ENCODE results near the gene SGIP1. TPM values are rescaled to one million over a fixed set of nuclear protein-coding genes. Genes with fewer than 3 reads are reported as not detected.

SGIP1 gene
- total and polyA plus RNA-seq, 7 donors: under 0.01 to 14.1 (median 7.3) TPM; not detected in 1

DNA sequence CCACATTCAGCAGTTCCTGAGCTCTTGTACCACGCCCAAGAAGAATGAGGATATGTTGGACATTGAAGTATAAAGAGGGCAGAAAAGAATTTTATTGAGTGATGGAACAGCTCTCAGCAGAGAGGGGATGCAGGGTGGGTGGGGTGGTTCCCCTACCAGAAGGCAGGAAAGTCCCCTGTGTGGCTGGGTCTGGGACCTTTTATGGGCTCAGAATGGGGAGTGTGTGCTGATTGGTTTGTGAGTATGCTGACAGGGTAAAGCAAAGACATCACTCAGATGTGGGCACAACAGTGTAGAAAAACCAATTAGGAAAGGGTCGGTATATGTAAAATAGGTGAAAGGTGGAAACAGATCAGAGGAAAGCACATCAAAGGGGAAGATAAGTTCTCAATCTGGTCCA is 62.2 kb downstream of the SGIP1 start:
- Histone ChIP-seq H3K9me3 (no peaks in the 10 kb centered on the region), H3K36me3 (no peaks in the 10 kb centered on the region), H3K4me1 (no peaks in the 10 kb centered on the region), H3K27ac (no peak overlapping the region), H3K27me3 (no peaks in the 10 kb centered on the region), H3K4me3 (no peak overlapping the region)
- TF ChIP-seq, protein P1, sequence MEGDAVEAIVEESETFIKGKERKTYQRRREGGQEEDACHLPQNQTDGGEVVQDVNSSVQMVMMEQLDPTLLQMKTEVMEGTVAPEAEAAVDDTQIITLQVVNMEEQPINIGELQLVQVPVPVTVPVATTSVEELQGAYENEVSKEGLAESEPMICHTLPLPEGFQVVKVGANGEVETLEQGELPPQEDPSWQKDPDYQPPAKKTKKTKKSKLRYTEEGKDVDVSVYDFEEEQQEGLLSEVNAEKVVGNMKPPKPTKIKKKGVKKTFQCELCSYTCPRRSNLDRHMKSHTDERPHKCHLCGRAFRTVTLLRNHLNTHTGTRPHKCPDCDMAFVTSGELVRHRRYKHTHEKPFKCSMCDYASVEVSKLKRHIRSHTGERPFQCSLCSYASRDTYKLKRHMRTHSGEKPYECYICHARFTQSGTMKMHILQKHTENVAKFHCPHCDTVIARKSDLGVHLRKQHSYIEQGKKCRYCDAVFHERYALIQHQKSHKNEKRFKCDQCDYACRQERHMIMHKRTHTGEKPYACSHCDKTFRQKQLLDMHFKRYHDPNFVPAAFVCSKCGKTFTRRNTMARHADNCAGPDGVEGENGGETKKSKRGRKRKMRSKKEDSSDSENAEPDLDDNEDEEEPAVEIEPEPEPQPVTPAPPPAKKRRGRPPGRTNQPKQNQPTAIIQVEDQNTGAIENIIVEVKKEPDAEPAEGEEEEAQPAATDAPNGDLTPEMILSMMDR (IDR thresholded peaks at IDR 0.05): no peak
- TF ChIP-seq POLR2A (IDR thresholded peaks at IDR 0.05): no peak
- no peak for TF ChIP-seq POLR2AphosphoS5 (IDR thresholded peaks at IDR 0.05)
- TF ChIP-seq EP300 (IDR thresholded peaks at IDR 0.05): no peak
- intact Hi-C loops (cut with DNase I): no loop called here
- WGBS, 2 donors: 88 to 91% methylated on average over 2 of the region's 2 CpGs
- no peak for DNase-seq

DNA sequence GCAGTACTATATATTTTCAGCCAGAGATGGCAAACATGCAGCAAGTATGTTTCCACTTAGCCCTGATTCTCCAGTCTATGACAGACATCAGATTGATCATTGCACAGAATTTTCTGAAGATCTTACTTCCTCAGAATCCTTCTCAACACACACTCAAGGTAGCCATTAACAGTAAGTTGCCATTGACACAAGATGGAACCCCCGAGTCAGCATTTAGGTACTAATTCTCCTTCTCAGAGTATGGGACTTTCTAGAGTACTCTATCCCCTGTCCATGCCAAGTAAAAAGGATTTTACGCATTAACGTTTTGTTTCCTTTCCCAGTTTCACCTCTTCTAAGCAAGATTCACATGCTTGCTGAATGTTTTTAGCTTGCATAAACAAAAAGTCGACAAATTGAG is 63.5 kb downstream of the SGIP1 start:
- intact Hi-C loops (cut with DNase I): no loop called here
- DNase-seq: no peak
- Histone ChIP-seq H3K27ac (no peak overlapping the region), H3K36me3 (no peaks in the 10 kb centered on the region), H3K27me3 (no peaks in the 10 kb centered on the region), H3K4me3 (no peak overlapping the region), H3K4me1 (no peaks in the 10 kb centered on the region), H3K9me3 (no peaks in the 10 kb centered on the region)
- TF ChIP-seq POLR2AphosphoS5 (IDR thresholded peaks at IDR 0.05): no peak
- TF ChIP-seq, protein P1 (IDR thresholded peaks at IDR 0.05): no peak
- TF ChIP-seq EP300 (IDR thresholded peaks at IDR 0.05): no peak
- no peak for TF ChIP-seq POLR2A (IDR thresholded peaks at IDR 0.05)
- WGBS, 2 donors: 75 to 89% methylated on average over 4 of the region's 4 CpGs

DNA sequence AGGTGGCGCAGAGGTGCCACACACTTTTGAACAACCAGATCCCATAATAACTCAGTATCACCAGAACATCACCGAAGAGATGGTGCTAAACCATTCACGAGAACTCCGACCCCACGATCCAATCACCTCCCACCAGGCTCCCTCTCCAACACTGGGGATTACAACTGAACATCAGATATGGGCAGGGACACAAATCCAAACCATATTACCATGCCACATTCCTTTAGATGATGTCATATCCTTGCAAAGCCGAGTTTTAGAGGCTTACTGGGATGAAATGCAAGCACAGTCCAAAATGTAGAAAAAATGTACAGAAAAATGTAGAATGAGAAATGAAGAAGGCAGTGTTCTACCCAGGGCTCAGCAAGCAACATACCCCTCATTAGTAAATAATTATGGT is 64.7 kb downstream of the SGIP1 start:
- Histone ChIP-seq H3K9me3 (no peaks in the 10 kb centered on the region), H3K27me3 (no peaks in the 10 kb centered on the region), H3K36me3 (no peaks in the 10 kb centered on the region), H3K4me1 (no peaks in the 10 kb centered on the region), H3K27ac (no peak overlapping the region), H3K4me3 (no peak overlapping the region)
- WGBS, 2 donors: 85 to 88% methylated on average over 6 of the region's 6 CpGs
- intact Hi-C loops (cut with DNase I): no loop called here
- TF ChIP-seq EP300 (IDR thresholded peaks at IDR 0.05) (no peak), POLR2A (IDR thresholded peaks at IDR 0.05) (no peak), POLR2AphosphoS5 (IDR thresholded peaks at IDR 0.05) (no peak)
- TF ChIP-seq, protein P1 (IDR thresholded peaks at IDR 0.05): no peak
- no peak for DNase-seq

DNA sequence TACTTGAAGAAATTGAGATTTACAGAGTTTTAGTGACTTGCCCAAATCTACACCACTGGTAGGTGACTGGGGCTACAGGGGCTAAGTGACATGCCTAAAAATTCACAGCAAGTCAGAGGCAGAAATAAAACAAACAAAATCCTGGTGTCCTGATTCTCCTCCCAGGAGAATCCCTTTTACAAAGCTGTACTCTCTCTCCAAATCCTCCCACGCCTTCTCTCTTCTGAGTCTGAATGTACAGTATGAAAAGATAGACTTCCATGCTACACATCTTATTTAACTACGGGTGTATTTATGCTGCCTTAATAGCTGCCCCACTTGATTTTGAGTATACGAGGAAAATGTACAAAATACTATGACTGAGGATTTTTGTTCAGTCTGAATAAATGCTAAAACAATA is 65.4 kb downstream of the SGIP1 start:
- no peaks in the 10 kb centered on the region for H3K9me3 ChIP-seq
- no peaks in the 10 kb centered on the region for H3K27me3 ChIP-seq
- no peak overlapping the region for H3K27ac ChIP-seq
- WGBS, 2 donors: 85 to 90% methylated on average over 3 of the region's 3 CpGs
- DNase-seq: no peak
- intact Hi-C loops (cut with DNase I): no loop called here
- H3K36me3 ChIP-seq: no peaks in the 10 kb centered on the region
- H3K4me1 ChIP-seq: no peaks in the 10 kb centered on the region
- no peak overlapping the region for H3K4me3 ChIP-seq
- TF ChIP-seq, protein P1 (IDR thresholded peaks at IDR 0.05): no peak

GRCh38 chr1:66599899-66600737 is 66.2 kb downstream of the SGIP1 start:
- TF ChIP-seq EP300 (IDR thresholded peaks at IDR 0.05) (no peak), POLR2AphosphoS5 (IDR thresholded peaks at IDR 0.05) (no peak), POLR2A (IDR thresholded peaks at IDR 0.05) (no peak)
- TF ChIP-seq, protein P1 (IDR thresholded peaks at IDR 0.05): no peak
- Histone ChIP-seq H3K36me3 (no peaks in the 10 kb centered on the region), H3K4me1 (no peaks in the 10 kb centered on the region), H3K27me3 (no peaks in the 10 kb centered on the region), H3K4me3 (no peak overlapping the region), H3K27ac (no peak overlapping the region), H3K9me3 (no peaks in the 10 kb centered on the region)
- intact Hi-C loops (cut with DNase I): no loop called here
- WGBS, 2 donors: 84% methylated on average over 14 of the region's 14 CpGs
- no peak for DNase-seq

Data from sigmoid colon (tissue), 7 donors.